ENCODE measurements around the gene UCP3.

Gene UCP3

DNA sequence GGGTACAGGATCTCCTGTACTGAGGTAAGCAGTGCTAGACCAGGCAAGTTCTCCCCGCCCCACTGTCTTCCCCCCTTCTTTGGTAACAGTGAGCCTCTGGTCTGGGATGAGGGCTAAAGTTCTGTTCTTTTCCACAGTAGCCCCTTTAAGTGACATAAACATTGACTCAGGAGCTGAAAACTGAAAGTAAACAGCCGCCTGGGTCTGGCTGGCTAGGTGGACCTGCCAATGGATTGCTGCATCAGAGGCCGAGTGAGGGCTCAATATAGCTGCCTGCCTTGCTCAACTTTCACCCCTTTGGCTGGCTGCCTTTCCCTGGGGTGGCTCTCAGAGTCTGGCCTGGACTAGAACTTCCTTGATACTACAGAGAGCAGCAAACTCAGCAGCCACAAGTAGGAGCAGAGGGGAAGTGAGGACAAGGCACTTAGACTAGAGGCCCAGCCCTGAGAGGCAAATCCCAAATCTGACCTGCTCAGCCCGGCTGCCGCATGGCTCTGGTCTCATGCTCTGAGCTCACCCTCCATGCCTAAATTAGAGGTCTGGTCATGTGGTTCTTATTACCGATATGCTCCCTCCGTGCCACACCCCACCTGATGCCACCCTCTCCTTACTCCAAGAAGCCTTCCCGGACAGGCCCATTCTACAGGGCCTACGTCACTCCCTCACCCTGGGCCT is 9.6 kb upstream of the UCP3 start:
- peak in 52 of 56 donors; percentile 3 to 76 (median 47) for DNase-seq

- DNase-seq: no peak
These were observed 8.7 kb upstream of the UCP3 start for GRCh38 chr11:74017631-74018030.

DNA sequence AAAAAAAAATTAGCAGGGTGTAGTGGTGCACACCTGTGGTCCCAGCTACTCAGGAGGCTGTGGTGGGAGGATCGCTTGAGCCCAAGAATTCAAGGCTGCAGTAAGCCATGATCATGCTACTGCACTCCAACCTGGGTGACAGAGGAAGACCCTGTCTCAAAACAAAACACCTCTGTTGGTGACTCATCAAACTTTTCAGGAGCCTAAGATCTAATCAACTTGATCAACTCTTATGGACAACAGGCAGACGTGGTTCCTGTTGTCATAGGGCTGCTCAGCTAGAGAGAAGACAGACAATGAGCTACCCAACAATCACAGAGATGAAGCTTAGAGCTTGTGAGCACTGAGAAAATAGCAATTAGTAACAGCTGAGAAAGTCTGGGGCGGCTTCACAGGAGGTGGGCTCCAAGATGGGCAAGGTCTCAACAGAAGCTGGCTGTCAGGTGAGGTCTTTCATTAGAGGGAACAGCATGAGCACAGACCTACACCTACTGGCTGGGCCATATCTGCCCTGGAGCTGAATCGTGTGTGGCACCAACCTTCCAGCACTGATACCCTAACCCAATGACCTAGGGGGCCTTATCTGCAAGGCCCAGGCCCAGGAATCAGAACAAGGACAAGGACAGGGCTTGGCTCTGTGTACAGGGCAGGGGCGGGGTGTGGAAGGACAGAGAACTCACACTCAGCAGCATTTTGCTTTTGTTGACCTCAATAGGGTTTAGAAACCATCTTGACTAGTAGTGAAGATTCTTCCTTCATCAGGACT is 7.2 kb upstream of the UCP3 start:
- no peak for DNase-seq

- DNase-seq: peak in 1 of 56 donors; percentile 15
These were observed 6.0 kb upstream of the UCP3 start for GRCh38 chr11:74014880-74015279.

DNA sequence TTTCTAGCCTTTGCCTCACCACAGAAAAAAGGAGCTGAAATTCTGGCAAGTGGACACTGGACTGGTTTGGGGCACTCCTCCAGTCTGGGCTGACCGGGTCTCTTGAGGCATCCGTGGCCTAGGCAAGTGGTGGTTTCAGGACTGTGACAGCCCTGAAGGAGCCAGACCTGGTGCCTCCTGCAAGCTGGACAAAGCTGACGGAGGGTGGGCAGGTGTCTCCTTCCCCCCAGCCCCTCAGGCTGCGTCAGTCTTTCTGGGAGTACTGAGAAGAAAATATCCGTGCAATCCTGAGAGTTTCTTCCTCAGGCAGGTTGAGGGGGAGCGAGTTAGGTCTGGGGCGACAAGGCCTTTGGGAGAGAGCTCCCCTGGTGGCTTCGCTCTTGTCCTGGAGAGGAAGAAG is 4.3 kb upstream of the UCP3 start:
- no peak for DNase-seq

GRCh38 chr11:74012074-74012809 is 3.4 kb upstream of the UCP3 start:
- DNase-seq: no peak

DNA sequence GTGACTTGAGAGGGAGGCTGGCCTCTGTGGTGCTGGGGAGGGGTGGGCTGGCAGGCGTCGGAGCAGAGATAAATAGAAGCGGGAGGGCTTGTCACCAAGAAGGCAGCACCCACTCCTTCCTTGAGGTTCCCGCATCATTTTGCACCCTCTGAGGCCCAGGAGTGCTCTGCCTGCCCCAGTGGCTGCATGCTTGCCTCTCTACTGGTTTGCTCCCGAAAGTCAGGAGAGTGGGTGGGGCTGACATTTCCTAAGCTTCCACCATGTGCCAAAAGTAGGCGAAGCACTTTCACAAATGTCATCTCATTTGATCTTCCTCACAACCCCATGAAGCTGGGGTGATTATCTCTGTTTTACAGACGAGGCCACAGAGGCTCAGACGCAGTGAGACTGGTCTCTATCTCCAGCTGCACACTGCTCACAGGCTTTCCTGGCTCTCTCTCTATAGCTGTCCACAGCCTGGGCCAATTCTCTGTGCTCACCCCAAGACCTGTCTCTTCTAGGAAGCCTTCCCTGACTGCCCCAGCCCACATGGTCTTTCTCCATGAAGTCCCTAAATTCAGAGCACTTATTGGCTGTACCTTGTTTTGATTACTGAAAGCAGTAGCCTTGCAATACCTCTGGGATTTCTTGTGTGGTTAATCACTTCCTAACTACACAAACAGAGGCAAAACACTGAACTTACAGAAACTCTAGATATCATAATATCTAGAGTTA is 2.6 kb upstream of the UCP3 start:
- no peak for DNase-seq

GRCh38 chr11:74010306-74011300 is 1.7 kb upstream of the UCP3 start:
- no peak for DNase-seq

GRCh38 chr11:74009675-74010305 is 905 bp upstream of the UCP3 start:
- no peak for DNase-seq

DNA sequence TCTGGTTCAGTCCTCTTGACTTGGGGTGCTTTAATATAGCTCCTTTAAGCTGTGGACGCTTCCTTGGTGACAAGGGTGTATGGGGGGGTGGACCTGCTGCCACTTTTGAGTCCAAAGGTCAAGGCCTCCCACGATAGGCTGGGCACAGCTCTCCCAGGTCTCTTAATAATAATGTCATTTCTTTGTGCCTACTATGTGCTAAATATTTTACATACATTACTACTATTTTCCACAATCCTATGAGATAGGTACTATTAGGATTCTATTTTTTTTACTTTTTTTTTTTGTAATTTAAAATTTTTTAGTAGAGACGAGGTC is 304 bp upstream of the UCP3 start:
- DNase-seq: no peak

- no peak for DNase-seq
These were observed 1.1 kb downstream of the UCP3 start for GRCh38 chr11:74007691-74008372.

- DNase-seq: no peak
These were observed 2.1 kb downstream of the UCP3 start for GRCh38 chr11:74006743-74007304.

DNA sequence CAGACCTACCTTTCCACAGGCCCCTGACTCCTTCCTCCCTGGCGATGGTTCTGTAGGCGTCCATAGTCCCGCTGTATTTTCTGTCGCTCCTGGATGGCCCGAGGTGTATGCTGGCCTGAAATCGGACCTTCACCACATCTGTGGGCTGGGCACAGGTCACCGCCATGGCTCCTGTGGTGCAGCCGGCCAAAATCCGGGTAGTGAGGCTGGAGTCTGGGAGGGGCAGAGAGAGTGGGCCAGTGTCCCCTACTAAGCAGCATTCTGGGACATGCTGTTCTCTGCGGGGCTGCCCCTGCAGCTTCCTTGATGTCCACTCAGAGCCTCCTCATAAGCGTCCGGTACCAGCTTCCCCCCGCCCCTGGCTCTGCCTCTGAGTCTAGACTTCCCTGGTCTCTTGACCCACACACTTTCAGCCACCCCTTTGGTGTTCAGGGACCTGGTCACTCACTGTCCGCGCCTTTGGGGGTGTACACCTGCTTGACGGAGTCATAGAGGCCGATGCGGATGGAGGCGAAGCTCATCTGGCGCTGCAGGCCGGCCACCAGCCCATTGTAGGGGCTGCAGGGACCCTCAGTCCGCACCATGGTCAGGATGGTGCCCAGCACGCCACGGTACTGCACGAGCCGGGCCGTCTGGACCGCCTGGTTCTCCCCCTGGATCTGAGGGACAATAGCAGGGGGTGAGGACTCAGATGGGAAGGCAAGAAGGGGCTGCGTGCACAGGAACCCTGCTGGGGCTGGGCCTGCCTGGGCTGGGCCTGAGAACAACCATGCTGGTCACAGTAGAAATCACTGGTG is 3.0 kb downstream of the UCP3 start:
- DNase-seq: no peak

DNA sequence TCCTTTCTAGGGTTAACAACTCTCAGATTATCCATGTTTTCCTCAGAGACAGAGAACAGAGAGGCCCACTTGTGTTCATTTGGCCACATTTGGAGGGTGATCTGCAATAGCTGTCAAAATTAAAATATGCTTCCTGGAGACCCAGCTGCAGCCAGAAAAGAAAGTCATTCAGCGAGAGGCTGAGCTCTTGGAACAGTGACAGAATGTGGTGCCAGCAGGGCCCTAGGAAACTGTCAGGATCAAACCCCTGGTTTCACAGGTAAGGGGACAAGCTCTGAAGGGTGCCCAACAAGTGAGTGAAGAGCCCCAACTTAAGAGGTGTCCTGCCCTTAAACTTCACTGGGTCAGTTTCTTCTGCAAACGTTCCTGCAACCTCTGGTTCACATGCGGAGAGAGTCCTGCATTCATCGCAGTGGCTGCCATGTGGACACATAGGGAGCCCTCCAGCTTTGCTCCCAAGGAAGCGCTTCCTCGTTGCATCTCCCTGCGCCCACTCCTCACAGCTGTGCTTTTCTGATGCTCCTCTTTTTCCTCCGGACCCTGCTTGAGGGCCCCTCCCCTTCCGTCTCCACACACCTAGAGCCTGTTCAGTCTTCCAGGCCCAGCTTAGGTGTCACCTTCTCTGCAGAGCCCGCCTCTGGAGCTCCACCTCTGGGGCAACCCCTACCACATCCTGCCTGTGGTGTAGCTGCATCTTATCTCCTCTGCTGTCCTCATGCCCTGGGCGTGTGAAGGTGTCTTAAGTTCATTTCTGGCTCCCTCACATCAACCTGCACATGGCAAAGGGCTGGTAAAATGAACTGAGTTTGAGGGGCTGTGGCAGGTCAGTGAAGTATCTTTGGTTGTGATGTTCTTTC is 3.9 kb downstream of the UCP3 start:
- DNase-seq: peak in 2 of 56 donors; percentile 20 to 32

- no peak for DNase-seq
These were observed 4.7 kb downstream of the UCP3 start for GRCh38 chr11:74004046-74004695.

- DNase-seq: no peak
These were observed 6.1 kb downstream of the UCP3 start for GRCh38 chr11:74002832-74003231.

DNA sequence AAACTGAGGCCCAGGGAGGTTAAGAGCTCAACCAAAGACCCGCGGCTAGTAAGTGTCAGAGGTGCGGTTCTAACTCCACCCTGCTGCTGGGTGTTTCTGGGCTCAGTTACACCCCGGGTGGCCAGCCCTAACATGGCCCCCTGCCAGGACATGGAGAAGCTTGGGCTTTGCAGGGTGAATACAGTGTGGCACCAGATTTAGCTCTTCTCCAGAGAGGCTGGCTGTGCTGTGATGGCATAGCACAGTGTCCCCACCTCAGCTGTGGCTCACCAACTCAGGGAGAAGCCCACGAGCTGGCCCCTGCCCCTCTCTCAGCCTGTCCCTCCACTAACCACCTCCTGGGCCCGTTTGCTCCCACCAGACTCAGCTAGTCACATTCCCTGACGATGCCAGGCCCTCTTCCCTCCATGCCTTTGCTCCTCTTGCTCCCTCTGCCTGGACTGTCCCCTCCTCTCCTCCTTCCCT is 7.0 kb downstream of the UCP3 start:
- no peak for DNase-seq

Measured in amygdala (tissue), 56 donors.